ENCODE results near the gene ZFYVE28.
"Not testable (repeated sequence)": the region's sequence is repeated elsewhere in the genome, so short reads cannot be mapped to it uniquely, and the experiment has no call there.

ZFYVE28 gene

DNA sequence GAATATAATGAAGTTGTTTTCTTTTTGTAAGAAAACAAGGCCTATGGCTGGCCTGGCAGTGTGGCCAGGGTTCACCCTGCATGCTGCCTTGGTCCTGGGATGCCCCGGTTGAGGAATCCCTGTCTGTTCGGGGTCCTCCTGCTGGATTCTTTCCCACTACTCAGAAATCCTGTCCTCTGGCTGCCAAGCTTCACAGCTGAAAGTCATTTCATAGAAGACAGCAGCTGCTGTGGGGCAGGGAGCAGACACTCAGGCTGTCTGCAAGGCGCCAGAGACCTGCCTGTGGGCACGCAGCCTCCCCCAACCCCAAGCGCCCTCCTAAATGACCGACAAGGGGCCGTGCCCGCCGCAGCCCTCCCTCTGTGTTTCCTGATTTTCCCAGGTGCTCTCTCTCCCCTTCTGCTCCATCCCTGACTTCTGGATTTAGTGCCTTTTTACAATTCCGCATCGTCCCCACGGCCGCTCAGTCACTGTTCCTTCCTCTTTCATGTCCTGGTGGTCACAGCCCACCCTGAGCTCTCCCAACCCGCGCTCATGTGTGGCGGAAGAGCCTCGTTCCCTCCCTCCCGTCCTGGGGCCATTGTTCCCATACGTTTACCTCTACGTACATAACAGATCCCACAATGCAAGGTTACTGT is 27.5 kb downstream of the ZFYVE28 start:
- no peak for DNase-seq (ENCODE audit: low spot score)

DNA sequence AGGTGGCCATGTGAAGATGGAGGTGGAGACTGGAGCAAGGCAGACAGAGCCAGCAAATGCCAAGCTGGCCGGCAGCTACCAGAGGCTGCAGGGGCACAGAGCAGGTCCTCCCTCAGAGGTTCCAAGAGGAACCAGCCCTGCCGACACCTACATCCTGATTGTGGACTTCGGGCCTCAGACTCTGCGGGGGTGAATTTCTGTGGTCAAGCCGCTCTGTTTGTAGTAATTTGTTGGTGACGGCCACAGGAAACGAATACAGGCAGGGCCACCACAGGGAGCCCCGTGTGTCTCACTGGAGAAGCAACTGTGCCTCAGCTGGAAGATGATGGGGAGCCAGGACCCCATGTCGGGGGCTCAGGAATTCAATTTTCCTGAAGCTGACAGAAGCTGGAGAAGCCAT is 28.3 kb downstream of the ZFYVE28 start:
- no peak for DNase-seq (ENCODE audit: low spot score)

DNA sequence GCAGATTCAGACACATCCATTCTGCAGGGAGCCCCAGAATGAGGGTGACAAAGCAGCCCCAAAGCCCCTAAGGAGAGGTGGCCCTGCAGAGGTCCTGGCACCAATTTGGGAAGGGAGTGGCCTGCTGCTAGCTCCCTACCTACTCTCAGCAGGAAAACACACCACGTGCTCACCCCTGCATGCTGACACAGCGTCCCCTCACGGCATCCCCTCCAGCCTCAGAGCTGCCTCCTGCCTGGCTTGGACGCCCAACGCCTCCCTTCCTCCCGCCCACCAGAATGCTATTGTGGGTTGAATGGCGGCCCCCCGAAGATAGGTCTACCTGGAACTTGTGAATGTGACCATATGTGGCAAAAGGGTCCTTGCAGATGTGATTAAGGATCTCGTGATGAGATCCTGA is 28.8 kb downstream of the ZFYVE28 start:
- DNase-seq (ENCODE audit: low spot score), result no peak

DNA sequence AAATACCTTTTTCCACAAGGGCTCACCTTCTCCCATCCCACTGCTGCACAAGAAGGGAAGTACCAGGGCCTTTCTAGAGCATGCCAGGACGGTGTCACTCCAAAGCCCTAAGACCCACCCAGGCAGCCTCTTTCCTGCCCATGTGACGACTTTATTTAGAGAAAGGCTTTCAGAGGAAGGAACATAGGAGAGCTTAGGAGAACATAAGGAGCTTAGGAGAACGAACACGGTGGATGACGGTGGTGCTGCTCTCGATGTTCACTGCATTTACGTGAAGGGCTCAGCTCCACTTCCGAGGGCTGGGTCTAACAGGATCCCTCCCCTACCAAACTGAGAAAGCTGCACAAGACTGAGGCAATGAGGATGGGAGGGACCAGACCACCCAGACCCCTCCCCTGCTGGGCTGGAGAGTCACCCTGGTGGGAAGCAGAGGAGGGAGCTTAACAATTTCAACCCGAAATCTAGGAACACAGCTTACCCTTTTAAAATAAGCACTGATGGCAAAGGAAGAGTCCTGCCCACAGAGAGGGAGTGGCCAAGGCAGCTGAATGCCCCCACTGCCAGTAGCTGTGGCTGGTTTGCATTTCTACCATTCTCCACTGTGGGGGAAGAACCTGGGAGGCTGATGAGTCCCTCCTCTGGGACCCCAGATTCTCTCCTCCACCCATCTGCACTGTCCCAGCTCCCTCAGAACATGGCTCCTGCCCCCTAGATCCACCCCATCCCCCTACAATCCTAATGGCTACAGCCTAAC is 29.8 kb downstream of the ZFYVE28 start:
- no peak for DNase-seq (ENCODE audit: low spot score)

DNA sequence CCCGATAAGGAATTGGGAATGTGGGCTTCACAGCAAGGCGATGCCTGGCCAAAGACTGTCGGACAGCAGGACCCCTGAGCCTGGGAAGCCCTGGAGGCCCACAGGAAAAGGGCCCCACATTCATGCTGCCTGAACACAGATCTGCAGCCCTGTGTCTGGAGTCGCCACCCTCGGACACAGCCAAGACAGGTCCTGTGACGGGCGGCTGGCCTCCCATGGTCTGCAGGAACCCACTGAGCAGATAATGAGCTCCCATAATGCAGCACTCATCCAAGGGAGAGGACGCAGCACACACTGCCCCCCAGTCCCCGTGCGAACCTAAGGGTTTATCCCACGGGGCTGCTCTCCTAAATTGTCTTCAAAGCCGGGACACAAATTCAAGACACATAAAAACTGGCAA is 30.6 kb downstream of the ZFYVE28 start:
- DNase-seq (ENCODE audit: low spot score), result no peak

DNA sequence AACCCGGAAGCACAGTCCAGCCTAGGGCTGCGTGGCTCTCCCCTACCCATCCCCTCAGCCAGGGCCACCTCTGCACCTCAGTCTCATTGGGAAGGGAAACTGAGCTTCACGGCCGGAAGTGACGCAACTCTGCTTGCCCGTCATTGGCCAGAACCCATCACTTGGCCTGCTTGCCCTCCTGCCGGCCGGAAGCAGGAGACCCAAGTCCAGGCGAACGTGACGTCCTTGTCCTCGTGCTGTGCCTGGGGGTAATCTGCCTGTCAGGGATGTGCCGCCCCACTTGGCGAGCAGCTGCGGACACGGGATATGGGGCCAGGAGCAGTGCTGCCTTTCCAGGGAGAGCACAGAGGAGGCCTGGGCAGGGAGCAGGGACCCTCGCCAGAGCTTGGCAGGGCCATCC is 31.2 kb downstream of the ZFYVE28 start:
- DNase-seq (ENCODE audit: low spot score), result no peak

DNA sequence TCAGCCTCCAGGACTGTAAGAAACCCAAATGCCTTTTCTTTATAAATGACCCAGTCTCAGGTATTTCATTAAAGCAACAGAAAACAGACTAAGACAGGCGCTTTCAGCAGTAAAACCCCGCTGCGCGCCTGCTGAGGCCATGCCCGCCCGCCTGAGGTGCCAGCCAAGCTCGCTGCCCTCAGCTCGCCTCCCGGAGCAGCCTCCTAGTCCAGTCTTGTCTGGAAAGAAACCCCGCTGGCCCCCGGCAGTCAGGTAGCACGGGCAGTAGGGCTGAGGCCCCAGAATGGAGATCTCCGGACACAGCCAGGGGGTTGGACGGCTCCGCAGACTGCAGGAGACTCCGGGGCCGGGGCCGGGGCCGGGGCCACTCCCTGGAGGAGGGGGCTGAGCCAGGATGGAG is 31.7 kb downstream of the ZFYVE28 start:
- DNase-seq (ENCODE audit: low spot score), result no peak

DNA sequence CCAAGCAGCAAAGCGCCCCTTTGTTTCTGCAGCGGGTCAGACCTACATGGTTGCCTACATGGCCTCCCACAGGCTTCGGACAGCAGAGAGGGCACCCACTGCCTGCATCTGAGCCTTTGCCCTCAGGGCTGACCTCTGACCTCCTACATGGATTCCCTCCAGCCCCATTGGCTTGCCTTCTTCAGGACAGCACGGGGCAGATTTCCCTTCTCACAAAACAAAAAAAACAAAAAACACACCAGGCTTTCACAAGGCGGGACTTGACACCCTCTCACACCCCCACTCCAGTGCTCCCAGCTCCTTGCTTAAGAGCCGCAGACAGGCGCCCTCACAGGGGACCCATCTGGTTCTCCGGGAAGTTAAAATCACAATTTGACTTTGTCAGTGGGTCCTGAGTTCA is 32.9 kb downstream of the ZFYVE28 start:
- DNase-seq (ENCODE audit: low spot score), result no peak

DNA sequence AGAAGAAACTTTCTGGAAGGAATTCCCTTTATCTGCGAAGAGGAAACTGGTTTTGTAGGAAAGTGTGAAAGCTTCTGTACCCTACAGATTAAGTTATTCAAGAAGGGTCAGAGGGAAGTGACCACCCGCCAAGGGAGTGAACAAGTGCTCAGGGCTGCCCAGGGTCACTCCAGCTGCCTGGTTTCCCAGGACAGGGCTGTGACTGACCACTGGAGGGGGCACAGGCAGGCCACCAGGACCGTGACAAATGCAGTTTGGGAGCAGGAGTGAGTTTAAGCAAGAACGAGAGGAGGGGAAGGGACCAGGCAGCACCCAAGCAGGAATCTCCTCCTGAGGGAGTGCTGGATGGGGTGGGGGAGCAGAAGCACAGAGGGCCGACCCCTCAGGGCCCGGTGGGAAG is 34.2 kb downstream of the ZFYVE28 start:
- no peak for DNase-seq (ENCODE audit: low spot score)

DNA sequence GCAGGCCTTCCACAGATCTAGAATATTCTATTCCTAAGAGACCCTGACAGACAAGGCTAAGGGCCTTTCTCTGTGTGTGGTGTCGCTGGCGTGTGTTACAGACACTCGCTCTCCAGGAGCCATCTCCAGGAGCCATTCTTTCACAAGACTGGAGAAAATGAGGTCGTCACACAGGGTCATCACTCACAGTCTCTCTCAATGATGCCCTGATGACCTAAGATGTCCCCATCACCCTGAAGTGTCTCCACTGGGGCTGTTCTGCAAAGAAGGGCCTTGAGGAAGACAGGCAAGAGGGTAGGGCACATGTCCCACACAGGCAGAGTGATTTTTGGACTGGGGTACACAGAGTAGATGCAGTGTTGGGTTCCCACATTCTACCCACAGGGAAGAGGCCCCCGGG is 34.7 kb downstream of the ZFYVE28 start:
- no peak for DNase-seq (ENCODE audit: low spot score)

DNA sequence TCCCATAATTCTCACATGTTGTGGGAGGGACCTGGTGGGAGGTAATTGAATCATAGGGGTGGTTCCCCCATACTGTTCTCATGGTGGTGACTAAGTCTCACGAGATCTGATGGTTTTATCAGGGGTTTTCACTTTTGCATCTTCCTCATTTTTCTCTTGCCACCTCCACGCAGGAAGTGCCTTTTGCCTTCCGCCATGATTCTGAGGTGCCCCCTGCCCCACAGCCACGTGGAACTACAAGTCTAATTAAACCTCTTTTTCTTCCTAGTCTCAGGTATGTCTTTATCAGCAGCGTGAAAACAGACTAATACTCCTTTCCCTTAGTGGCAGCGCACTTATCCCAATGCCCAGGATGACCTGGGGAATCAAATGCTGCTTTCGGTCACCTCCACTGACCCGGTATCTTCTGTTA is 35.2 kb downstream of the ZFYVE28 start:
- not testable (repeated sequence) for DNase-seq (ENCODE audit: low spot score)

DNA sequence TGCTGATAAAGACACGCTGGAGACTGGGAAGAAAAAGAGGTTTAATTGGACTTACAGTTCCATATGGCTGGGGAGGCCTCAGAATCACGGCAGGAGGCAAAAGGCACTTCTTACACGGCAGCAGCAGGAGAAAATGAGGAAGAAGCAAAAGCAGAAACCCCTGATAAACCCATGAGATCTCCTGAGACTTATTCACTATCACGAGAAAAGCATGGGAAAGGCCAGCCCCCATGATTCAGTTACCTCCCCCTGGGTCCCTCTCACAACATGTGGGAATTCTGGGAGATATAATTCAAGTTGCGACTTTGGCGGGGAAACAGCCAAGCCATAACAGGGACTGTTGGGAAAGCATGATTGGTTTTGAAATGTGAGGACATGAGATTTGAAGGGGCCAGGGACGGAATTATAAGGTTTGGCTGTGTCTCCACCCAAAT is 35.7 kb downstream of the ZFYVE28 start:
- not testable (repeated sequence) for DNase-seq (ENCODE audit: low spot score)

DNA sequence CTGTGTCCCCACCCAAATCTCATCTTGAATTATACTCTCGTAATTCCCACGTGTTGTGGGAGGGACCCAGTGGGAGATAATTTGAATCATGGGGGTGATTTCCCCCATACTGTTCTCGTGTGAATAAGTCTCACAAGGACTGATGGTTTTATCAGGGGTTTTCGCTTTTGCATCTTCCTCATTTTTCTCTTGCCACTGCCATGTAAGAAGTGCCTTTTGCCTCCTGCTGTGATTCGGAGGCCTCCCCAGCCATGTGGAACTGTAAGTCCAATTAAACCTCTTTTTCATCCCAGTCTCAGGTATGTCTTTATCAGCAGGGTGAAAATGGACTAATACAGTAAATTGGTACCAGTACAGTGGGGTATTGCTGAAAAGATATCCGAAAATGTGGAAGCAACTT is 37.9 kb downstream of the ZFYVE28 start:
- not testable (repeated sequence) for DNase-seq (ENCODE audit: low spot score)

DNA sequence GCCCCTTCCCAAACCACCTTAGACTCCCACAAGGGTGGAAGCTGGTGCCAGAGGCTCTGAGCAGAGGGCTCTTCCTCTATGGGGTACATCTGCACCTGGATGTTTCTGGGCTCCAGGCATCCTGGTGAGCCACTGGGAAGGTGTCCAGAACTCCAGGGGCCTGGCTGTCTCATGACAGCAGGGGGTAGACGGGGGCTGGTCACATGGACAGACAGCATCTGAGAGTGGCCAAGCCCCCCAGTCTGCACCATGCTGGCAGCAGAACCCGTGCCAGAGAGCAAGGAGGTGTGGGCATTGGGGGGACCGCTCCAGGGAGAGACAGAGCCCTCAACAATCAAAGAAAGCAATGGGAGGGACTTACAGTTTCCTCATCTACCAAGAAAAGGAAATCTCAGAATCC is 39.5 kb downstream of the ZFYVE28 start:
- DNase-seq (ENCODE audit: low spot score), result no peak

DNA sequence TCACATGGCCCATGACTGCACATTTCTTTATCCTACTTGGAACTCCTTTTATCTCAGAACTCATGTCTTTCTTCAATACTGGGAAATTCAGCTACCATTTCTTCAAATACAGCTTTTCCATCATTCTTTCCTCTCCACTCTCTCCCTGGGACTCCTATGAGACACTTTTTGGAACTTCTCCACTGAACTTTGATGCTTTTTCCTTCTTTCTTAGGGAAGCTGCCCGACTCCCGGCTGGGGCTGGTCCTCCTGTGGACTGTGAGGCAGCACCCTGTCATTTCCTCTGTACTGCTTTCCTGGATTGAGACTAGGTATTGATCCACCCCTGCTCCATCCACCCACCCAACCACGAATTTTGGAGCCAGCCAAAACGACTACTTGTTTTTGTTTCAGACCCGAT is 40.0 kb downstream of the ZFYVE28 start:
- no peak for DNase-seq (ENCODE audit: low spot score)

DNA sequence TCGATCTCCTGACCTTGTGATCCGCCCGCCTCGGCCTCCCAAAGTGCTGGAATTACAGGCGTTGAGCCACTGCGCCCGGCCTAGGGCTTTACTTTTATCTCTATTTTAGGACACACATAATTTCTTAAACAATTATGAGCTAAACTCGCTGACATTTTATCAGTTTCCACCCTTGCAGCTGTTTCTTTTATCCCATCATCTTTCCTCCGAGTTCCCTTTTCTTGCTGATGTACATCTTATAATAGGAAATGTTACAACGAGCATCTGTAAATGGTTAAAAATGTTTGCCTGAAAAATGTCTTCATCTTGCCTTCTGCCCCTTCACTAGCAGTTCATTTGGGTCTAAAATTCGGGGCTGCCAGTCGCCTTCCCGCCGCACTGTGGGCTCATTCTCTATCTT is 41.2 kb downstream of the ZFYVE28 start:
- no peak for DNase-seq (ENCODE audit: low spot score)

DNA sequence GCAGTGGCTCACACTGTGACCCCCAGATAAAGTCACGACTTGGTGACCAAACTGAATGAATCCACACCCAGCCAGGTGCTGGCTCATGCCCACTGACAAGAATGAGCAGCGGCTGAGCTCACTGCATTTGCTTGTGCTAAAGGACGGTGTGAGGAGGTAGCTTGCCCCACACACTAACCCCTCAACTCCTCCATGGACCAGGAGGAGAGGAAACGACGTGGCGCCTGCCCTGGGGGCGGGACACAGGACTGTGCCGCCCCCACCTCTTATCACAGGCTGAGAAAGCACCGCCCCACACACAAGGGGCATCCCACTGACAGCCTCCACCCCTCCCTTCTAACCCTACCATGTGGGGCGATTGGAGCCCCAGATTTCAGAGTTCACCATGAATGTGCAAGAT is 43.0 kb downstream of the ZFYVE28 start:
- no peak for DNase-seq (ENCODE audit: low spot score)

DNA sequence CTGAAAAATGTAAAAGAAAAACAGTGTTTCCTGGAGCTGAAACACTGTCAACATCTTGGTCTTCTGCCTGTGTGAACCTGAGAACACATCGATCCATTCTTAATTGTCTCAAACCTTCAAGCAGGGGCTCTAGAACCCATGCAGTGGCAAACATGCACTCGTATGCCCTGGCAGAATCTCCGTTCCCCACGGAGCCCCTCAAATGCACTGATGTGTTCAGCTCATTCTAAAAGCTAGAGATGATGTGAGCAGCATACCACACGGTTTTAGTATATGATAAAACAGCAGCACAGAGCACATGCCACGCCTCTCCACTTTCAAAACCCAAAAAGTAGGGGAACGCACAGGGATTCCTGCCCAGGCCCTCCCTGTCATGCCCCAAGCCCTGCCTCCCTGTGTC is 44.9 kb downstream of the ZFYVE28 start:
- no peak for DNase-seq (ENCODE audit: low spot score)

DNA sequence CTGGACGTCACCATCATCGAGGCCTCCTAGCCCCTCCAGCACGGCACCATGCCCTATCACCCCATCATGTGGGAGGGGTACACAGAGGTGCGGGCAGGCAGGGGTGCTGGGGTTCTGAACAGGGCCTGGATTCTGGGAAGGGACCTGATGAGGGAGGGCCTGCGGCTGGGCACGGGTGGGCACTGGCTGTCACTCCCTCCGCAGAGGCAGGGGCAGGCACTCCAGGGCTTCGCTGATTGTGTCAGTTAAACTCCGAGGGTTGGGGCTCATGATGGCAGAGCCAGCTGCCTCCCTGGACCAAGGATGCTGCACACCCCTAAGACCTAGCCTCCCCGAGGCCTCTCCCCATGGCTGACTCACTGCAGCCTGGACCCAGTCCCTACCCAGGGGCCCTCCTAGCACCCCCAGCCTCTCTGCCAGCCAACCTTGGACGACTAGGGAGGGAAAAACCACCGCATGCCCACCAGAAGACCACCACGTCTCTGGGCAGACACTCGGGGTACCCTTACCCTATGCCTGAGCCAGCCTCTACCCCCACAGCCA is 45.9 kb downstream of the ZFYVE28 start:
- no peak for DNase-seq (ENCODE audit: low spot score)

DNA sequence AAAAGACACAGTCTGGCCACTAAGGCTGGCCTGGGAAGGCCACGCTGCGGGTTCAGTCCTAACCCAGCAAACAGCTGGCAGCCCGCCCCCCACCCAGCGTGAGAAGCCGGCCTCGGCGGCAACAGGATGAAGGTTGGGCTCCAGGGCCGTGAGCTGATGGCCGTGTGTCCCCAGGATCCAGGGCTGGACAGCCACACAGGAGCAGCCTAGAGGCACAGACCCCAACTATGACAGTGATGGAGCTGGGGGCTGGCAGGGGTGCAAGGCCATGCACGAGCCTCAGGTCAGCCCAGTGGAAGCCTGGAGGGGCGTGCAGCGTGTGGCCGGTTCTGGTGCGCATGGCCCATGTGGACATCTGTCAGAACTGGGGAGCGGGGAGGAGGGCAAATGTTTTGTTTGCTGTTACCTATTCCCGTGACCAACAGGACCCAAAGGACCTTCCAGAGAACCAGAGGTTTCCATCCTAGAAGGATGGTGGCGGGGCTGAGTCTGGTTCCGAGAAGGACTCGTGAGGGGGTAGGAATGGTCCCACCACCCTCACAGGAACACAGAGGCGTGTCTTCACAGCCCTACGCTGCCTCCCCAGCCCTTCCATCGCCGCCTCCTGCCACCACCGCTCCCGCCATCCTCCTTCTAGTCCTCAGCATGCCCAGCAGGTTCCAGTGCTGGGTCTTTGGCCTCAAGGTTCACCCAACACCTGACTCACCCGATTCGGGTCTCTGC is 46.5 kb downstream of the ZFYVE28 start:
- DNase-seq (ENCODE audit: low spot score), result no peak

DNA sequence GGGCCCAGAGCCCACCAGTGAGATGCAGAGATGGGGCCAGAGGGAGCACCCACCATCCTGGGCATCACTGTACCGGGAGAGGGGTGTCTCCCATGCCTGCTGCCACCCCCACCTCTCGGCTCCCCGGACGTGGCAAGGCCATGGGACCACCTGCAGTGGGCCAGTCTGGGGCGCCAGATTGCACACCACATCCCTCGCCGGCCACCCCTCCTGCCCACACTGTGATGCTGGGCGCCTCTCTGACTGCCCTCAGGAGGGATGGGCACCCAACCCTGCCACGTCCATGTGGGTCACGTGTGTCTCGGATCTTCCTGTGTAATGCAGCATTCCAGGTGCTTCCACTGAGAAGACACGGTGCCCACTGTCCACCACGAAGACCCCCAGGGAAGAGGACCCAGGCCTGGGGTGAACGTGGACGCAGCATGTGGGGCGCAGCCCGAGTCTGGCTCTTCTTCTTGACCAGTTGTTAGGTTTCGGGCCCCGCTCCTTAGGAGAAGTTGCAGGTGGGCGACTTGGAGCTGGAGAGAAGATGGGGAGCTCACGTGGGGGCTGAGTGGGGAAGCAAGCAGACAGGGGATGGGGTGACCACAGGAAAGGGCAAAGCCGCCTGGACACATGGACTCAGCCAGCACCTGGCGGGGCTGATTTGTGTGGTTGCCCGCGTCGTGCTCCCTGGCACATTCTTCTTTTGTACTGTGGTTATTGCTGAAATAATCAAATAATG is 47.7 kb downstream of the ZFYVE28 start:
- DNase-seq (ENCODE audit: low spot score), result no peak

DNA sequence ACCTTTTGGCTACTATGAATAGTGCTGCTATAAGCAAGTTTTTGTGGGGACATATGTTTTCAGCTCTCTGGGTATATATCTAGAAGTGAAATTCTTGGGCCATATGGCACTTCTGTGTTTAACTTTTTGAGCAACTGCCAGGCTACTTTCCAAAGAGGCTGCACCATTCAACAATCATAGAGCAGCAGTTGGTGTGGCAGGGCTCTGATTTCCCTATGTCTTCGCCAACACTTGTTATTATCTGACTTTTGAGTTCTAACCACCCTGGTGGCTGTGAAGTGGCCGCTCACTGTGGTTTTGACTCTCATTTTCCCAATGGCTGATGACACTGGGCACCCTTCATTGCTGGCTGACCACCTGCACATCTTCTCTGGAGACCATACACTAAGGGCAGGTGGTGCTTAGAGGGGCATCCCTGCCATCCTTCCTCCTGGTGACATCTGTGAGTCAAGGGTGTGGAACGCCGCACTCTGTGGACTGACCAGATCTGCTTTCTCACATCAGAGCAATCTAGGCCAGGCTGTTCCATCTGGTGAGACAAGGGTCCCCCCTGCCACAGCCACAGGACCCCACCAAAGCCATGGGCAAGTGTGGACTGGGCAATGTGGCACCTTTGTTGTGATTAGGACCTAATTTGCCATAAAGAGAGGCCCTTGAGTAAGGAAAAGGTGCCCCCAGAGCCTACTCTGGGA is 49.6 kb downstream of the ZFYVE28 start:
- no peak for DNase-seq (ENCODE audit: low spot score)
